GM23338 (cell line): Measurements from ENCODE around the gene OR1N2. TPM values are rescaled to one million over a fixed set of nuclear protein-coding genes. Genes with fewer than 3 reads are reported as not detected.
"Not testable (repeated sequence)": the region's sequence is repeated elsewhere in the genome, so short reads cannot be mapped to it uniquely, and the experiment has no call there.

Source experiments
- ATAC-seq: fragments of 200-7000 bp; cut with Tn5 transposase; 3 replicates; pipeline ENCODE4 v1.9.1; 2020
- DNase-seq: peaks from one replicate; pipeline ENCODE4 v3.0.0-alpha.2; 2015; ENCODE audit warnings: low spot score
- H2AFZ ChIP-seq: fragments of 200-600 bp; sonication (generic); 2 replicates; pipeline ENCODE4 v1.8.0; 2016; ENCODE audit warnings: antibody characterized with exemption, mild to moderate bottlenecking, moderate library complexity
- H3F3A ChIP-seq: fragments of 200-600 bp; sonication (generic); replicated peaks from 2 replicates; pipeline ENCODE4 v1.8.0; 2017; ENCODE audit warnings: antibody characterized with exemption, mixed run types, low read depth
- H3K27ac ChIP-seq: fragments of 200-600 bp; sonication (generic); 2 replicates; pipeline ENCODE4 v1.6.1; 2016; ENCODE audit warnings: low read depth
- H3K27me3 ChIP-seq: fragments of 200-600 bp; sonication (generic); 2 replicates; pipeline ENCODE4 v1.8.0; 2016; ENCODE audit warnings: mild to moderate bottlenecking, mixed run types, moderate library complexity; ENCODE audit not compliant: insufficient read depth
- H3K36me3 ChIP-seq: fragments of 200-600 bp; sonication (generic); 2 replicates; pipeline ENCODE4 v1.8.0; 2016; ENCODE audit warnings: mild to moderate bottlenecking; ENCODE audit not compliant: insufficient read depth
- H3K4me1 ChIP-seq: fragments of 200-600 bp; sonication (generic); 2 replicates; pipeline ENCODE4 v1.8.0; 2016; ENCODE audit warnings: mild to moderate bottlenecking, moderate library complexity; ENCODE audit not compliant: insufficient read depth
- H3K4me2 ChIP-seq: fragments of 200-600 bp; sonication (generic); 2 replicates; pipeline ENCODE4 v1.7.1; 2017; ENCODE audit warnings: mixed run types
- H3K4me3 ChIP-seq: fragments of 200-600 bp; sonication (generic); 2 replicates; pipeline ENCODE4 v1.6.1; 2016; ENCODE audit warnings: mixed run types
- H3K79me2 ChIP-seq: fragments of 200-600 bp; sonication (generic); replicated peaks from 2 replicates; pipeline ENCODE4 v1.8.0; 2017; ENCODE audit warnings: mild to moderate bottlenecking; ENCODE audit not compliant: insufficient read depth
- H3K9me2 ChIP-seq: fragments of 200-600 bp; sonication (generic); 2 replicates; pipeline ENCODE4 v1.8.0; 2017; ENCODE audit not compliant: insufficient read depth
- H4K20me1 ChIP-seq: fragments of 200-600 bp; sonication (generic); replicated peaks from 2 replicates; pipeline ENCODE4 v1.8.0; 2017; ENCODE audit warnings: mild to moderate bottlenecking; ENCODE audit not compliant: insufficient read depth
- H3K27ac Mint-ChIP-seq: 2 replicates; pipeline ENCODE4 v1.8.0; 2020; ENCODE audit warnings: inconsistent platforms, mild to moderate bottlenecking, moderate library complexity, mixed read lengths
- H3K27me3 Mint-ChIP-seq: 3 replicates; pipeline ENCODE4 v1.8.0; 2022; ENCODE audit warnings: low read depth, mild to moderate bottlenecking, moderate library complexity, mixed read lengths, inconsistent platforms; ENCODE audit not compliant: insufficient read depth, poor library complexity
- H3K36me3 Mint-ChIP-seq: 3 replicates; pipeline ENCODE4 v1.8.0; 2021; ENCODE audit warnings: low read depth, mild to moderate bottlenecking, inconsistent platforms, moderate library complexity, mixed read lengths
- H3K4me1 Mint-ChIP-seq: 3 replicates; pipeline ENCODE4 v1.8.0; 2020; ENCODE audit warnings: mild to moderate bottlenecking, inconsistent platforms, mixed read lengths
- H3K4me3 Mint-ChIP-seq: 3 replicates; pipeline ENCODE4 v1.8.0; 2021; ENCODE audit warnings: moderate library complexity, mild to moderate bottlenecking, inconsistent platforms, mixed read lengths
- H3K9me3 Mint-ChIP-seq: 3 replicates; pipeline ENCODE4 v1.8.0; 2020; ENCODE audit warnings: moderate library complexity, mild to moderate bottlenecking, inconsistent platforms, mixed read lengths
- CREB1 ChIP-seq: fragments of 250-450 bp; sonication (Bioruptor Pico); IDR thresholded peaks from 2 replicates; pipeline ENCODE4 v1.5.0; 2020; ENCODE audit warnings: low read depth, mild to moderate bottlenecking, moderate library complexity
- EZH2phosphoT487 ChIP-seq: fragments of 200-600 bp; sonication (generic); IDR thresholded peaks from one replicate; pipeline ENCODE4 v1.8.1; 2018; ENCODE audit warnings: antibody characterized with exemption; ENCODE audit not compliant: unreplicated experiment
- JUNB ChIP-seq: IDR thresholded peaks from one replicate; pipeline ENCODE4 v1.6.1; 2016; ENCODE audit warnings: antibody characterized with exemption; ENCODE audit not compliant: unreplicated experiment
- NANOG ChIP-seq: IDR thresholded peaks from 2 replicates; pipeline ENCODE4 v1.6.1; 2016; ENCODE audit warnings: antibody characterized with exemption, borderline replicate concordance
- REST ChIP-seq: IDR thresholded peaks from one replicate; pipeline ENCODE4 v1.6.1; 2018; ENCODE audit warnings: antibody characterized with exemption; ENCODE audit not compliant: unreplicated experiment
- ZNF114 ChIP-seq: fragments of 250-450 bp; sonication (Bioruptor Pico); IDR thresholded peaks from 2 replicates; pipeline ENCODE4 v1.5.0; 2020; ENCODE audit warnings: mild to moderate bottlenecking, moderate library complexity
- polyA plus RNA-seq: library from polyadenylated mRNA; unstranded; fragments of >200 nt; fragmentation: Nextera tagmentation; extraction: Ambion mirVana; gene quantifications from 2 replicates; pipeline ENCODE4 v1.2.1, GENCODE V29; 2016
- total RNA-seq: library from RNA; depleted of rRNA; stranded (reverse); fragments of >200 nt; shearing (Covaris generic); gene quantifications from 2 replicates; pipeline ENCODE4 v1.2.3, GENCODE V29; 2014; rRNA removed

OR1N2 gene
- total and polyA plus RNA-seq, 2 experiments from 2014 or later: not detected

- DNase-seq: no peak
- Histone ChIP-seq H3K79me2 (no peaks in the 10 kb centered on the region), H4K20me1 (no peaks in the 10 kb centered on the region), H3K4me2 (no peak overlapping the region), H3F3A (no peaks in the 10 kb centered on the region), H3K27ac (no peak overlapping the region), H3K36me3 (no peaks in the 10 kb centered on the region), H2AFZ (no peak overlapping the region), H3K4me3 (no peak overlapping the region), H3K27me3 (no peaks in the 10 kb centered on the region), H3K9me2 (no peaks in the 10 kb centered on the region), H3K4me1 (no peaks in the 10 kb centered on the region)
- no peaks in the 10 kb centered on the region for H3K4me1 Mint-ChIP-seq
- H3K4me3 Mint-ChIP-seq: no peak overlapping the region
- H3K9me3 Mint-ChIP-seq: peaks cover 74% of the 10 kb centered on the region
- no peak for ATAC-seq
- no peak overlapping the region for H3K27ac Mint-ChIP-seq
- TF ChIP-seq CREB1 (CRISPR knock-in tag) (no peak), REST (no peak), JUNB (no peak), NANOG (no peak), ZNF114 (no peak), EZH2phosphoT487 (no peak)
- H3K36me3 Mint-ChIP-seq: peaks cover 4% of the 10 kb centered on the region; the same call in 2 of the 3 replicates
- H3K27me3 Mint-ChIP-seq: no peaks in the 10 kb centered on the region
Measured at GRCh38 chr9:122580360-122580759, 27.4 kb downstream of the OR1N2 start.

- not testable (repeated sequence) for ATAC-seq, H3K27ac ChIP-seq, H3K27ac Mint-ChIP-seq, H3K4me1 ChIP-seq, H3K79me2 ChIP-seq, H3F3A ChIP-seq, H3K4me2 ChIP-seq, H3K4me1 Mint-ChIP-seq, H3K36me3 Mint-ChIP-seq, H3K4me3 ChIP-seq, H2AFZ ChIP-seq, DNase-seq, H3K9me2 ChIP-seq, H3K27me3 Mint-ChIP-seq, H3K36me3 ChIP-seq, H3K4me3 Mint-ChIP-seq, H3K27me3 ChIP-seq, H4K20me1 ChIP-seq
- peaks cover 69% of the 10 kb centered on the region for H3K9me3 Mint-ChIP-seq
Measured at GRCh38 chr9:122583284-122583683, 30.4 kb downstream of the OR1N2 start, which contains the start of gene OR1L8. Gene OR1L8, minus strand, starts transcription at chr9:122583384. Its CDS starts 14,907 bp downstream, at chr9:122568477.

Other genes with a start within 250 kb of the OR1N2 start
- gene PTGS1, start 182.1 kb upstream of the OR1N2 start, total RNA-seq: 1.0 and 1.3 TPM in 2 replicates
- gene PTGS1, start 182.1 kb upstream of the OR1N2 start, polyA plus RNA-seq: 0.10 and 0.48 TPM in 2 replicates
- gene OR1J1, start 75.2 kb upstream of the OR1N2 start, total RNA-seq: not detected in 2 replicates
- not detected in 2 replicates for gene OR1J1, start 75.2 kb upstream of the OR1N2 start, polyA plus RNA-seq
- not detected in 2 replicates for gene OR1J2, start 42.3 kb upstream of the OR1N2 start, total RNA-seq
- gene OR1J2, start 42.3 kb upstream of the OR1N2 start, polyA plus RNA-seq: not detected in 2 replicates
- gene OR1J4, start 34.0 kb upstream of the OR1N2 start, total RNA-seq: not detected in 2 replicates
- gene OR1J4, start 34.0 kb upstream of the OR1N2 start, polyA plus RNA-seq: not detected in 2 replicates
- not detected in 2 replicates for gene OR1N1, start 25.8 kb upstream of the OR1N2 start, total RNA-seq
- gene OR1N1, start 25.8 kb upstream of the OR1N2 start, polyA plus RNA-seq: not detected in 2 replicates
- not detected in 2 replicates for gene OR1L8, start 30.3 kb downstream of the OR1N2 start, total RNA-seq
- gene OR1L8, start 30.3 kb downstream of the OR1N2 start, polyA plus RNA-seq: not detected in 2 replicates
- not detected in 2 replicates for gene OR1Q1, start 61.6 kb downstream of the OR1N2 start, total RNA-seq
- not detected in 2 replicates for gene OR1Q1, start 61.6 kb downstream of the OR1N2 start, polyA plus RNA-seq
- not detected in 2 replicates for gene OR1B1, start 104.5 kb downstream of the OR1N2 start, total RNA-seq
- not detected in 2 replicates for gene OR1B1, start 104.5 kb downstream of the OR1N2 start, polyA plus RNA-seq
- gene OR1L1, start 108.6 kb downstream of the OR1N2 start, total RNA-seq: not detected in 2 replicates
- gene OR1L1, start 108.6 kb downstream of the OR1N2 start, polyA plus RNA-seq: not detected in 2 replicates
- not detected in 2 replicates for gene OR1L3, start 122.0 kb downstream of the OR1N2 start, total RNA-seq
- not detected in 2 replicates for gene OR1L3, start 122.0 kb downstream of the OR1N2 start, polyA plus RNA-seq
- not detected in 2 replicates for gene OR1L4, start 170.9 kb downstream of the OR1N2 start, total RNA-seq
- not detected in 2 replicates for gene OR1L4, start 170.9 kb downstream of the OR1N2 start, polyA plus RNA-seq
- gene OR1L6, start 189.2 kb downstream of the OR1N2 start, total RNA-seq: not detected in 2 replicates
- not detected in 2 replicates for gene OR1L6, start 189.2 kb downstream of the OR1N2 start, polyA plus RNA-seq
- gene OR5C1, start 235.8 kb downstream of the OR1N2 start, total RNA-seq: not detected in 2 replicates
- gene OR5C1, start 235.8 kb downstream of the OR1N2 start, polyA plus RNA-seq: not detected in 2 replicates
- gene OR1K1, start 247.0 kb downstream of the OR1N2 start, total RNA-seq: not detected in 2 replicates
- gene OR1K1, start 247.0 kb downstream of the OR1N2 start, polyA plus RNA-seq: not detected in 2 replicates